Inferior parietal cortex (tissue), 1 donor: ENCODE results near the gene BLM.

Experiments
- DNase-seq: peaks from one replicate; pipeline ENCODE4 v3.0.0-alpha.2; 2016; ENCODE audit errors: extremely low spot score

BLM gene

GRCh38 chr15:90691982-90692773 lies 25.0 kb upstream of the BLM start:
- no peak for DNase-seq

- no peak for DNase-seq
Measured at GRCh38 chr15:90694987-90695386, 22.2 kb upstream of the BLM start.

- DNase-seq = no peak
Measured at GRCh38 chr15:90697175-90697574, 20.0 kb upstream of the BLM start.

- DNase-seq = no peak
Measured at GRCh38 chr15:90698629-90699028, 18.5 kb upstream of the BLM start.

GRCh38 chr15:90701048-90701447 lies 16.1 kb upstream of the BLM start:
- DNase-seq = no peak

GRCh38 chr15:90701880-90702630 lies 15.1 kb upstream of the BLM start:
- no peak for DNase-seq

GRCh38 chr15:90703455-90703854 lies 13.7 kb upstream of the BLM start:
- no peak for DNase-seq

GRCh38 chr15:90705212-90705611 lies 11.9 kb upstream of the BLM start:
- no peak for DNase-seq

GRCh38 chr15:90706394-90707327 lies 10.5 kb upstream of the BLM start:
- DNase-seq = no peak

- no peak for DNase-seq
Measured at GRCh38 chr15:90707489-90707888, 9.7 kb upstream of the BLM start.

GRCh38 chr15:90708516-90708915 lies 8.6 kb upstream of the BLM start:
- no peak for DNase-seq

GRCh38 chr15:90709278-90709677 lies 7.9 kb upstream of the BLM start:
- no peak for DNase-seq

GRCh38 chr15:90710436-90711027 lies 6.6 kb upstream of the BLM start:
- DNase-seq = no peak

- DNase-seq = no peak
Measured at GRCh38 chr15:90711418-90711824, 5.7 kb upstream of the BLM start.

- no peak for DNase-seq
Measured at GRCh38 chr15:90711842-90712241, 5.3 kb upstream of the BLM start.

- no peak for DNase-seq
Measured at GRCh38 chr15:90713081-90713480, 4.1 kb upstream of the BLM start.

- DNase-seq = peak; percentile 10
Measured at GRCh38 chr15:90716317-90716975, 700 bp upstream of the BLM start.

GRCh38 chr15:90718232-90718631 lies 1.1 kb downstream of the BLM start:
- no peak for DNase-seq

- no peak for DNase-seq
Measured at GRCh38 chr15:90720131-90720530, 3.0 kb downstream of the BLM start.

- no peak for DNase-seq
Measured at GRCh38 chr15:90729261-90729660, 12.1 kb downstream of the BLM start.

GRCh38 chr15:90730290-90730689 lies 13.1 kb downstream of the BLM start:
- DNase-seq = no peak
